ENCODE measurements around the gene ARPC5L. TPM values are rescaled to one million over a fixed set of nuclear protein-coding genes. Genes with fewer than 3 reads are reported as not detected.
"Not testable (repeated sequence)": the region's sequence is repeated elsewhere in the genome, so short reads cannot be mapped to it uniquely, and the experiment has no call there.

ARPC5L gene
- 13.5 TPM for total RNA-seq

- peak; percentile 88 to 96 (median 95) for DNase-seq (ENCODE audit: low read depth in 2 of 3, low spot score in 2 of 3)
Observed at GRCh38 chr9:124861342-124862229, at the start of gene ARPC5L, which contains the start of gene RPL35. TSS of gene ARPC5L (plus strand) at chr9:124862130. CDS start at chr9:124869291, 7,161 bp downstream. TSS of gene RPL35 (minus strand) at chr9:124861957. CDS start at chr9:124861912, 45 bp downstream.

GRCh38 chr9:124812441-124812876 lies 49.5 kb upstream of the ARPC5L start:
- peak in 2 of 3 donors; percentile 36 to 48 for DNase-seq (ENCODE audit: low read depth in 2 of 3, low spot score in 2 of 3)

- no peak for DNase-seq (ENCODE audit: low read depth in 2 of 3, low spot score in 2 of 3)
Observed at GRCh38 chr9:124813041-124813440, 48.9 kb upstream of the ARPC5L start.

GRCh38 chr9:124813501-124814163 lies 48.3 kb upstream of the ARPC5L start:
- DNase-seq (ENCODE audit: low read depth in 2 of 3, low spot score in 2 of 3): no peak

- no peak for DNase-seq (ENCODE audit: low read depth in 2 of 3, low spot score in 2 of 3)
Observed at GRCh38 chr9:124814164-124814535, 47.8 kb upstream of the ARPC5L start.

GRCh38 chr9:124815601-124816000 lies 46.3 kb upstream of the ARPC5L start:
- DNase-seq (ENCODE audit: low read depth in 2 of 3, low spot score in 2 of 3): no peak

GRCh38 chr9:124818431-124819281 lies 43.3 kb upstream of the ARPC5L start:
- DNase-seq (ENCODE audit: low read depth in 2 of 3, low spot score in 2 of 3): peak in 1 of 3 donors; percentile 28

GRCh38 chr9:124820698-124821623 lies 41.0 kb upstream of the ARPC5L start:
- no peak for DNase-seq (ENCODE audit: low read depth in 2 of 3, low spot score in 2 of 3)

GRCh38 chr9:124828489-124829333 lies 33.2 kb upstream of the ARPC5L start:
- no peak for DNase-seq (ENCODE audit: low read depth in 2 of 3, low spot score in 2 of 3)

GRCh38 chr9:124829334-124829669 lies 32.6 kb upstream of the ARPC5L start:
- no peak for DNase-seq (ENCODE audit: low read depth in 2 of 3, low spot score in 2 of 3)

- DNase-seq (ENCODE audit: low read depth in 2 of 3, low spot score in 2 of 3): no peak
Observed at GRCh38 chr9:124830593-124830992, 31.3 kb upstream of the ARPC5L start.

GRCh38 chr9:124831642-124832364 lies 30.1 kb upstream of the ARPC5L start:
- no peak for DNase-seq (ENCODE audit: low read depth in 2 of 3, low spot score in 2 of 3)

- no peak for DNase-seq (ENCODE audit: low read depth in 2 of 3, low spot score in 2 of 3)
Observed at GRCh38 chr9:124834591-124834990, 27.3 kb upstream of the ARPC5L start.

GRCh38 chr9:124835026-124835557 lies 26.8 kb upstream of the ARPC5L start:
- DNase-seq (ENCODE audit: low read depth in 2 of 3, low spot score in 2 of 3): no peak

GRCh38 chr9:124838132-124838531 lies 23.8 kb upstream of the ARPC5L start:
- DNase-seq (ENCODE audit: low read depth in 2 of 3, low spot score in 2 of 3): not testable (repeated sequence)

- not testable (repeated sequence) for DNase-seq (ENCODE audit: low read depth in 2 of 3, low spot score in 2 of 3)
Observed at GRCh38 chr9:124838567-124839275, 23.2 kb upstream of the ARPC5L start.

- peak in 1 of 3 donors; percentile 45 for DNase-seq (ENCODE audit: low read depth in 2 of 3, low spot score in 2 of 3)
Observed at GRCh38 chr9:124839612-124840299, 22.2 kb upstream of the ARPC5L start.

All from hematopoietic multipotent progenitor cell (in vitro differentiated cells).